ENCODE measurements around the gene MAML2. TPM values are rescaled to one million over a fixed set of nuclear protein-coding genes. Genes with fewer than 3 reads are reported as not detected.

Gene MAML2
- total and polyA plus RNA-seq, 2 experiments from 2014 or later: 4.7 to 15.3 TPM

DNA sequence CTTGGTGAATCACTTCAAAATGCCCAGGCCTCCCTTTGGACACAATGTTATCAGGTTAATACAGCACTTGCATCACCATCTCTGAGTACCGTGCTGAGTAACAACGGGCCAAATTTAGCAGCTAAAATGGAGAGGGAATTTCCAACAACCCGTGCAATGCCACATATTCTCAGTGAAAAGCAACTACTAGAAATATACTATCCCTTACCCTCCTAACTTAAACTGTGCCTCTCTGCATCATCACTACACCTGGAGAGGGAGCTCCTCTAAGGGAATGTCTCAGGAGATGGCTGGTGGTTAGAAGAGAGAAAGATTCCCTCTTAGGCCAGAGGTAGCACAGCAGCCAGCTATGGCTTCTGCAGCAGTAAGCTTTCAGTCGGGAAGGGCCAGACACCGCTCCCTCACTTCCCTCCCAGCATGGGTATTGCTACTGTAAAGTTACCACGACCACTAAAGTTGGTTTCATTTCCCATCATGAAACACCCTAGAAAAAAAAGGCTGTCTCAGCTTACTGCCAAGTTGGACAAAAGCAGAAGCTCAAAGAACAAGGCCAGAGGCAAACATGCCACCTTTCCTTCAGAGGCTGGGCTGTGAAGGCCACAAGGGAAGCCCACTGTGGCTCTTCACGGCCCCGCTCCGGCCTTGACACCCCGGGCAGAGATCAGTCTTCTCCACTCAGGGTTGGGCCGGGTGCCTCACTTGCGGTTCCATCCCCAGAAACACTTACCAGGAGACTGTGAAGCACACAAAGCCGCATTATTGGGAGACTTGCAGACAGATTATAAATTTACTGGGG is 3.9 kb downstream of the MAML2 start:
- TF ChIP-seq EZH2phosphoT487 (IDR thresholded peaks at IDR 0.05; ENCODE audit: low read depth, severe bottlenecking, unreplicated experiment) (no peak), EZH2 (IDR thresholded peaks at IDR 0.05; ENCODE audit: borderline replicate concordance) (no peak)
- TF ChIP-seq, protein P1, sequence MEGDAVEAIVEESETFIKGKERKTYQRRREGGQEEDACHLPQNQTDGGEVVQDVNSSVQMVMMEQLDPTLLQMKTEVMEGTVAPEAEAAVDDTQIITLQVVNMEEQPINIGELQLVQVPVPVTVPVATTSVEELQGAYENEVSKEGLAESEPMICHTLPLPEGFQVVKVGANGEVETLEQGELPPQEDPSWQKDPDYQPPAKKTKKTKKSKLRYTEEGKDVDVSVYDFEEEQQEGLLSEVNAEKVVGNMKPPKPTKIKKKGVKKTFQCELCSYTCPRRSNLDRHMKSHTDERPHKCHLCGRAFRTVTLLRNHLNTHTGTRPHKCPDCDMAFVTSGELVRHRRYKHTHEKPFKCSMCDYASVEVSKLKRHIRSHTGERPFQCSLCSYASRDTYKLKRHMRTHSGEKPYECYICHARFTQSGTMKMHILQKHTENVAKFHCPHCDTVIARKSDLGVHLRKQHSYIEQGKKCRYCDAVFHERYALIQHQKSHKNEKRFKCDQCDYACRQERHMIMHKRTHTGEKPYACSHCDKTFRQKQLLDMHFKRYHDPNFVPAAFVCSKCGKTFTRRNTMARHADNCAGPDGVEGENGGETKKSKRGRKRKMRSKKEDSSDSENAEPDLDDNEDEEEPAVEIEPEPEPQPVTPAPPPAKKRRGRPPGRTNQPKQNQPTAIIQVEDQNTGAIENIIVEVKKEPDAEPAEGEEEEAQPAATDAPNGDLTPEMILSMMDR (IDR thresholded peaks at IDR 0.05; ENCODE audit: poor library complexity): no peak
- no peak overlapping the region for H2AFZ ChIP-seq
- peaks cover 61% of the 10 kb centered on the region for H3K4me1 ChIP-seq (ENCODE audit: insufficient read depth)
- H3K79me2 ChIP-seq: peaks cover 82% of the 10 kb centered on the region
- no peak for DNase-seq (ENCODE audit: low spot score)
- no peaks in the 10 kb centered on the region for H3K9me3 ChIP-seq (ENCODE audit: low read depth)
- peak overlapping the region; percentile 92 for H3K27ac ChIP-seq
- no peaks in the 10 kb centered on the region for H3K27me3 ChIP-seq
- no peaks in the 10 kb centered on the region for H4K20me1 ChIP-seq (ENCODE audit: insufficient read depth, poor library complexity, severe bottlenecking)
- no peaks in the 10 kb centered on the region for H3K9me2 ChIP-seq (replicated peaks; ENCODE audit: insufficient read depth)
- no peaks in the 10 kb centered on the region for H3K36me3 ChIP-seq (replicated peaks; ENCODE audit: insufficient read depth, low read depth)
- H3K4me2 ChIP-seq: peak overlapping the region; percentile 83
- 57% methylated on average over 13 of the region's 13 CpGs for WGBS (ENCODE audit: low lambda C conversion rate, missing lambda C conversion rate)
- H3K4me3 ChIP-seq: no peak overlapping the region

DNA sequence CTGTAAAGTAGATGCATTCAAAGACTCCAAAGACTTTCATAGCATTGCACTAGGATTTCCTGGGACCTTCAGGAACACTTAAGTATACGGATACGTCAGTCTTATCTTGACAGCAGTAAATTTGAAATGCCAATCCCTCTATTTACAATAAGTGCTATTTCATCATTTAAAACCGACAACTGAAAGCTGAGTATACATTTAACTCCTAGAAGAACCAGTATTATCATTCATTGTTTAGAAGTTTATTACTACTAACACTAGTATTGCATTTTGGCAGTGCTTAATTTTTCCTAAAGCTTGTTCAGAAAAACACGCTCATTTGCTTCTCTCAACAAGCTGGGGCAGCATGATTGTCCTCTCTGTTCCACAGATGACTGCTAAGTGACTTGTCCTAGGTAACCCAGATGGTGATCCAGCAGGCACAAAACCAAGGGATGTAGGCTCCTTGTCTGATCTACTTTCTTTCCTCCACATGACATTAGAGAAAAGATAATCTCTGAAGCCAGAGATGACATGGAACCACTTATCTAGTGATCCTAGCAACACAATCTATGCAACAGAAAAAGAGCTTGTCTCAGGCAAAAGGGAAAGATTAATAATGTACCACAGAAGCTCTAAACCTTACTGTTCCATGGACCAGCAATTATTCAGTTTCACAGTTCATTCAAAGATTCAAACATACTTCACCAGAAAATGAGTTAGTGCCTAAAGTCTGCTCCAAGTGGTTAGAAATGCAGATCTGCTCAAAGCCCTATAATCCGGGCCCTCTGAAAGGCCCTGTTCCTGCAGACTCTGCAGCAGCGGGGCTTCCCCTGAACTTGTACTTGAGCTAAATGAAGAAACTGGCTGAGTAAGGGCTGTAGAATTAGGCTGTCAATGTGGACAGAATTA is 5.2 kb downstream of the MAML2 start:
- no peaks in the 10 kb centered on the region for H3K27me3 ChIP-seq
- DNase-seq (ENCODE audit: low spot score): peak; percentile 52
- H3K27ac ChIP-seq: peak overlapping the region; percentile 92
- peak overlapping the region; percentile 83 for H3K4me2 ChIP-seq
- TF ChIP-seq, protein P1 (IDR thresholded peaks at IDR 0.05; ENCODE audit: poor library complexity): no peak
- TF ChIP-seq EZH2 (IDR thresholded peaks at IDR 0.05; ENCODE audit: borderline replicate concordance) (no peak), EZH2phosphoT487 (IDR thresholded peaks at IDR 0.05; ENCODE audit: low read depth, severe bottlenecking, unreplicated experiment) (no peak)
- no peaks in the 10 kb centered on the region for H3K9me3 ChIP-seq (ENCODE audit: low read depth)
- H2AFZ ChIP-seq: no peak overlapping the region
- no peak overlapping the region for H3K4me3 ChIP-seq
- no peaks in the 10 kb centered on the region for H3K36me3 ChIP-seq (replicated peaks; ENCODE audit: insufficient read depth, low read depth)
- H3K9me2 ChIP-seq (replicated peaks; ENCODE audit: insufficient read depth): no peaks in the 10 kb centered on the region
- H4K20me1 ChIP-seq (ENCODE audit: insufficient read depth, poor library complexity, severe bottlenecking): no peaks in the 10 kb centered on the region
- H3K79me2 ChIP-seq: peaks cover 94% of the 10 kb centered on the region
- 32% methylated on average over 6 of the region's 6 CpGs for WGBS (ENCODE audit: low lambda C conversion rate, missing lambda C conversion rate)
- H3K4me1 ChIP-seq (ENCODE audit: insufficient read depth): peaks cover 71% of the 10 kb centered on the region

DNA sequence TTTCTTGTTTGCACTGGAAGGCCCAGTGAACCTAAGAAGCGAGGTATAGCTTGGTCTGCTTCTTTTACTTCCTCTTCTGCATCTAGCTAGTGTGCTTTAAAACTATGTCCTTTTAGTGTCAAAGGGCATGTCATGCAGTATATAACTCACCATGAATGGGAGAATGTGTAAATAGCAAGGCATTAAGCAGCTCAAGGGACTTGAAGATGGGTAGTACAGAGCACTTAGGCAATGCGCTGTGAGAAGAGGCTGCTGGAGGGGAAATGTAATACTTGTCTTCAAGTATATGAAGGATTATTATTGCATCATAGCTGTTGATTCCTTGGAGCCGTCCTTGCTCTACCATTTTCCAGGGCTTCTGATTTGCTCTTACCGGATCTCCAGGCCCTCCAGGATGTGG is 7.6 kb downstream of the MAML2 start:
- Histone ChIP-seq H3K36me3 (replicated peaks; ENCODE audit: insufficient read depth, low read depth) (no peaks in the 10 kb centered on the region), H4K20me1 (ENCODE audit: insufficient read depth, poor library complexity, severe bottlenecking) (no peaks in the 10 kb centered on the region), H3K9me3 (ENCODE audit: low read depth) (no peaks in the 10 kb centered on the region), H3K9me2 (replicated peaks; ENCODE audit: insufficient read depth) (no peaks in the 10 kb centered on the region), H3K4me2 (no peak overlapping the region), H3K4me3 (no peak overlapping the region), H3K4me1 (ENCODE audit: insufficient read depth) (peaks cover 74% of the 10 kb centered on the region), H3K27ac (peak overlapping the region; percentile 26), H3K79me2 (peaks cover 88% of the 10 kb centered on the region), H3K27me3 (no peaks in the 10 kb centered on the region), H2AFZ (no peak overlapping the region)
- WGBS (ENCODE audit: low lambda C conversion rate, missing lambda C conversion rate): 66% methylated on average over 4 of the region's 4 CpGs
- DNase-seq (ENCODE audit: low spot score): no peak
- no peak for TF ChIP-seq EZH2 (IDR thresholded peaks at IDR 0.05; ENCODE audit: borderline replicate concordance)
- TF ChIP-seq, protein P1 (IDR thresholded peaks at IDR 0.05; ENCODE audit: poor library complexity): no peak
- no peak for TF ChIP-seq EZH2phosphoT487 (IDR thresholded peaks at IDR 0.05; ENCODE audit: low read depth, severe bottlenecking, unreplicated experiment)

Data from hepatocyte (in vitro differentiated cells).